GM21786 (cell line): ENCODE results near the gene CRLF3.
"Not testable (repeated sequence)": the region's sequence is repeated elsewhere in the genome, so short reads cannot be mapped to it uniquely, and the experiment has no call there.

ENCODE experiments used
- ATAC-seq: cut with Tn5 transposase; IDR thresholded peaks from one replicate; pipeline ENCODE4 v1.9.1; 2021; ENCODE audit not compliant: unreplicated experiment

The CRLF3 gene

DNA sequence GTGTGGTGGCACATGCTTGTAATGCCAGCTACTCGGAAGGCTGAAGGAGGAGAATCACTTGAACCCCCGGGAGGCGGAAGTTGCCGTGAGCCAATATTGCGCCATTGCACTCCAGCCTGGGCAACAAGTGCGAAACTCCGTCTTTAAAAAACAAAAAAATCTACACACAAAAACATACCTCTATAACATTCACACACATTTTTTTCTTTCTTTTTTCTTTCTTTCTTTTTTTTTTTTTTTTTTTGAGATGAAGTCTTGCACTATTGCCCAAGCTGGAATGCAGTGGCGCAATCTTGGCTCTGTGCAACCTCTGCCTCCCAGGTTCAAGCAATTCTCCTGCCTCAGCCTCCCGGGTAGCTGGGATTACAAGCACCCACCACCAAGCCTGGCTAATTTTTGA, 9.6 kb downstream of the CRLF3 start:
- not testable (repeated sequence) for ATAC-seq

DNA sequence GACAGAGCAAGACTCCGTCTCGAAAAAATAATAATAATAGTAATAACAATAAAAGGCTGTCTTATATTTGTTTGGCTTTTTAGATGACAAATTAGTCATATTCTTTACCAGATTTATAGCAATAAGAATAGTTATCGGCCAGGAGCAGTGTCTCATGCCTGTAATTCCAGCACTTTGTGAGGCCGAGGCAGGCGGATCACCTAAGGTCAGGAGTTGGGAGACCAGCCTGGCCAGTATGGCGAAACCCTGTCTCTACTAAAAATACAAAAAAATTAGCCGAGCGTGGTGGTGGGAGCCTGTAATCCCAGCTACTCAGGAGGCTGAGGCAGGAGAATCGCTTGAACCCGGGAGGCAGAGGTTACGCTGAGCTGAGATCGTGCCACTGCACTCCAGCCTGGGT, 10.3 kb downstream of the CRLF3 start:
- not testable (repeated sequence) for ATAC-seq

DNA sequence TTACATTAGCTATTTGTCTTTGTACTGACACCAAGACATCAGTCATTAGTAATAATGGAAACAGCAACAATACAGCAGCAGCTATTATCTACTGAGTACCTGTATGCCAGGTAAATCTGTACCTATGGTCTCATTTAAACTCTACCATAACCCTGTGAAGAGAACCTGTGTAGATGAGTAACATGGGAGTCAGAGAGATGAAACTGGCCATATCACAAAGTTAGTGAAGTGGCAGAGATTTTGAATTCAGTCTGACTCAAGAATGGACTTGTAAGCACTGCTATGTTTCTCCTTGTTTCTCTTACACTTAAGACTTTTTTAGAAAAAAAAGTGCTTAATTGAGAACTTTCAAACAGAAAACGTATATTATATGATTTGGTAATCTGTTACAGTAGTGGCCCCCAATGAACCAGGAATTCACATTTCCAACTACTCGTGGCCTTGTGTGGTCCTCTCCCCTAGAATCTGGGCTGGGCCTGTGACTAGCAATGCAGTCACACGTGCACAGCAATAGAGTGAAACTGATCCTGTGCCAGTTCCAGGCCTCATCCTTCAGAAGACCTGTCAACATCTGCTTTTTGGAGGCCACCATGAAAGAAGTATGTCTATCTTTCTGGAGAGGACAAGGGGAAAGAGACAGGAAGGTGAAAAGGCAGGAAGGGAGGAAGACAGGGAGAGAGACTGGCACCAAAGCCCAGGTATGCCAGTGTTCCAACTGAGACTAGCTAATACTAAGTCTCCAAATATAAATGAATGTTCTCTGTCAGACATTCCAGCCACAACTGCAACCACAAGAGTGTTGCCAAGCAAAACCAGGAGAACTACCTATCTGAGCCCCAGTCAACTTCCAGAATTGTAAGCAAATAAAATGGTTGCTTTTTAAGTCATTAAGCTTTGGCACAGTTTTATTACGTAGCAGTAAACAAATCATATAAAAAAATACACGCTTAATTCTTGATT, 12.0 kb downstream of the CRLF3 start:
- no peak for ATAC-seq

DNA sequence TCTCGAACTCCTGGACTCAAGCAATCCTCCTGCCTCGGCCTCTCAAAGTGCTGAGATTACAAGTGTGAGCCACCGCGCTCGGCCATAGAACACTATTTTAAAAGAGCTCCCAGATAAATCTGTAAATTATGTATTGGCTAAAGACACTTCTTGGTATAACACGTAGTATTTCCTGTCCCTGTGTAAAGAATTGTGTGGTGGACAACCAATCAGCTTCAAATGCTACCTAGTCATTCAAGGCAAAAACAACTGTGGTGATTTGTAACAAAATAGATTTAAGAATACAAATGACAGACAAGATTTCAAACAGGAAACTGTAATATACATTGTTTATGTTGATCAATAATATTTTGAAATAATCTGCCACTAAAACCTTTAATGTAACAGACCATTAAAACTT, 14.6 kb downstream of the CRLF3 start:
- ATAC-seq: no peak

DNA sequence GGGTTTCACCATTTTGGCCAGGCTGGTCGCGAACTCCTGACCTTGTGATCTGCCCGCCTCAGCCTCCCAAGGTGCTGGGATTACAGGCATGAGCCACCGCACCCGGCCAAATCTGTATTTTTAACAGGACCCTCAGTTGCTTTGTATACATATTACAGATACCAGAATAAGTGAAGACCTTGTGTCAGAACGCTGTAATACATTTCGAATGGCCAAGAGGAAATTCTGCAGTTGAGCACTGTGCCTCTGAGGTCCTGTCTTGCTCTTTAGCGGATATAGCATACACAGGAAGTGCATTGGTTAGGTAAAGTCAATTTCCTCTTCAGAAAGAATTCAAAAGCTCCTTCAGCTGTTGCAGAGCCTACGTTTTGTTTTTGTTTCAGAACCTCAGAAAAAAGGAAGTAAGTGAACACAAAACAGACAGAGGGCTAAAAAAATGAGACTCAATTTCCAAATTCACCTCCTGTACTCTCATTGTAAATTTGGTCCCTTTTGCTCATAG, 15.7 kb downstream of the CRLF3 start:
- peak; percentile 71 for ATAC-seq

DNA sequence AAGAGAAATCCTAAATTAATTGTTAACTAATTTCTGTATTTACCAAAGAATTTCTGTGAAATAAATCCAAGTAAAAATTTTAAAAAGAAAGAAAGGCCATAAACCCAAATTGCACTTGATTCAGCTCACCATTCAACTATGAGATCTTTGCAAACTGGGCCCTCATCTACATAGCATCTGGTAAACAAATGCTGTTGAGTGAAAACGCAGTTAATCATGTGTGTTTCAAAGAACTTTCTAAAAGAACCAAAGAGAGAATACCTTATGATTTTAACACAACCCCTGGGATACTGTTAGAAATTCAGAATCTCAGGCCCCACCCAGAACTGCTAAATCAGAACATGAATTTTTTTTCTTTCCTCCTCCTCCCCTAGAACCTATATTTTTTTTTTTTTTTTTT, 16.6 kb downstream of the CRLF3 start:
- no peak for ATAC-seq

DNA sequence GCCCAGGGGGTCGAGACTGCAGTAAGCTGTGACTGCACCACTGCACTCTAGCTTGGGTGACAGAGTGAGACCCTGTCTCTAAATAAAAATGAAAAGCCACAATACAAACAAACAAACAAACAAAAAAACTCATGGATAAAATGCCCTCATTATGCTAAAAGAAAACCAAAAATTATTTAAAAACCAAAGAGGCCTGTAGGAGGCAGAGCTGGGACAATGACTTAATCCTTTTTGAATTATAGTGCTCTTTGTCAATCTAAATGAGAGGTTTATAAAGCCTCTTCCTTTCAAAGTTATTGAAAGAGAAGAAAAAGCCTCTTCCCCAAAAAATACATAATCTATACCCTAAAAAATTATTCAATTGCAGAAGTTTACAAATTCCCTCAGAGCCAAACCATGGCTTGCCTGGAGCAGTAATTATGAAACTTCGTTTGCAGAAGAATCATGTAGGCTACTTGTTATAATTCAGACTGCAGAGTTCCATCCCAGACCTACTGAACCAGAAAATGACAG, 18.5 kb downstream of the CRLF3 start:
- ATAC-seq: no peak

DNA sequence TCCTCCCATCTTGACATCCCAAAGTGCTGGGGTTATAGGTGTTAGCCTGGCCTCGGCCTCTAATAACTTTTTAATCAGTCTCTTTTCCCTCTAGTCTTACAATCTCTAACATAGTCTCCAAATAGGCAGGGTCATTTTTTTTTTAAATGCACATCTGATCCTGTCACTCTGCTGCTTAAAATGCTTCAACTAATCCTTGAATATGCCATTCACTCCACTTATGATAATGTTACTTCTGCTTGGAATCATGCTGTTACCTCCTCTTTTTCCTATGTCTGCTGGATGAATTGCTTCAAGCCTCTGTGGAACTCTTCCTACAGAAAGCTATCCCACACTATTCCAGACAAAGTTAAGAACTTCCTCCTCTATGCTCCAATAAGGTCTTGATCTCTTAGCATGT, 22.8 kb downstream of the CRLF3 start:
- no peak for ATAC-seq

DNA sequence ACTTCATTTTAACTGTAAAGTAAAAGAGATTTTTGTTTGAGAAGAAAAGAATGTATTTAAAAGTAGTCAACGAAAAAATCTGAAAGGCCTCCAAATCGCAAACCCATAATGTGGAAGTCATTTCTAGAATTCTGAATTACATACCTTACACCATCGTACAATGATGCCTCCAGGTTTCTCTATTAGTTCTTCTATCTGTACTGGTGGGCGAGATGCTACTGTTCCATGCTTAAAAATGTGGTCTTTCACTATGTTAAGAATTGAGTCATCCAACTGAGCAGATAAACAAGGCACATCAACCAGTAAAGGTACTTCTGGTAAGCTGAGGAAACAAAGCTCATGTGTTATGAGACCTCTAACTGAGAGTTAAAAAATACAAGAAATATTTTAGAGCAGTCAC, 28.5 kb downstream of the CRLF3 start:
- ATAC-seq: no peak

DNA sequence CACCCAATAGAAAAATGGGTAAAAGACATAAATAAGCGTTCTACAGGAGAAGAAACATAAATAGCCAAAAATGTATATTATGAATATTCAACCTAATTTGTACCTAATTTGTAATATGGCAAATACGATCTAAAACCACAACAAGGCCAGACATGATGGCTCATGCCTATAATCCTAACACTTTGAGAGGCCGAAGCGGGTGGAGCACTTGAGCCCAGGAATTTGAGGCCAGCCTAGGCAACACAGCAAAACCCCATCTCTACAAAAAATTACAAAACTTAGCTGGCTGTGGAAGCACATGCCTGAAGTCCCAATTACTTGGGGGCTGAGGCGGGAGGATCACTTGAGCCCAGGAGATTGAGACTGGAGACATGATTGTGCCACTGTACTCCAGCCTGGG, 30.1 kb downstream of the CRLF3 start:
- no peak for ATAC-seq

DNA sequence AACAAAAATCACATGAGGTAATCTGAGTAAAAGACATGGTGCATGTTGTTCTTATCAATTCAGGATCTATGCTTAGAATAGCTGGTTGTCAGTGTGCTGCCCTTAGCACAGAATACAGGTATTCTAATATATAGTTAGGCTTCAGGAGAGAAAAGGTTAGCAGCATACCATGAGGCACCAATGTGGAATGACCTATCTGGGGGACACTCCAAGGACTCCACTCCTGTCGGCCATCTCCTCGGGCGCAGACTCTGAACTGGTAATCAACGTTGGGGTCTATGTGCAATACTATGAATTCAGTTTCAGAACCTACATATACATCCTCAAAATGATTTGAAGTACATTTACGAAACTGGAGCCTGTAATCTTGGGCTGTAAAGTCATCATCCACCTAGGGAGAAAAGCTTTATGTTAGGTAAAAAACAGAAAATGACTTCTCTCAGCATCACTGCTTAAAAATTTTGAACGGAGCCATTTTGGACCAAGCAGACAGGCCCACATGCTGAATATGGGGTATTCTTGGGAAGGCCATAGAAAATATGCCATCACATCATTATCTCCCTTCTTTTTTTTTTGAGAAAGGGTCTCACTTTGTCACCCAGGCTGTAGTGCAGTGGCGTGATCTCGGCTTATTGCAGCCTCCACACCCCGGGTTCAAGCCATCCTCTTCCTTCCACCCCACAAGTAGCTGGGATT, 31.1 kb downstream of the CRLF3 start:
- no peak for ATAC-seq

DNA sequence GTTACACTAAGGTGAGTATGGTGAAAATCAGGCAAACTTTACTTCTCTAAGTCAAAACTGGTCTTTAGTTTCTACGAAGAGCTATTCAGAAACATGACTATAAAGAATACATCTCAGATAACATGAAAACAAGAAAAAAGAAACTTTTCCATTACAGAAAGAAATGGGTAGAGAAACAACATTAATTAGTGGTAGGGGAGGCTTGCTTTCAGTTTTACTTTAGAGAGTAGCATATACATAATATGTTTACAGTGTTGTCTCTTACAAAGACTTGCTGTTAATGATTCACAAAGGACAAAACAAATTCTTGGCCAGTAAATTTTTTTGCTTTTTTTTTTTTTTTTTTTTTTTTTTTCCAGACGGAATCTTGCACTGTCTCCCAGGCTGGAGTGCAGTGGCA, 34.2 kb downstream of the CRLF3 start:
- no peak for ATAC-seq

DNA sequence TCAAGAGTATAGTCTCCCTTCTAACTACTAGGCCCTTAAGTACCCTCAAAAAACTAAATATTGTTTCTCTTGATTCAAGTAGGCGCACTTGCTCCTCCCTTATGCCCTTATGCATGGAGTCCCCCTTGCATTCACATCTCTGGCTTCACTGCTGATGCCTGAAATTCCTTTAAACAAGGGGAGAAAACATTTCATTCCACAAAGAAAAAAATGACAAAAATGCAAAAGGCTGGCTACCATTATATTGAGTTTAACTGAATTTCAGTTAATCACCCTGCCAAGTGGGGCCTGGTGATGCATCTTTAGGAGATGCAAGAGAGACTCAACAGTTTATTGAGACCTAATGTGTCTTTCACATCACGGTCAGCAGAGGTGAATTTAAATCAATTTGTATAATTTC, 35.6 kb downstream of the CRLF3 start:
- ATAC-seq: no peak

DNA sequence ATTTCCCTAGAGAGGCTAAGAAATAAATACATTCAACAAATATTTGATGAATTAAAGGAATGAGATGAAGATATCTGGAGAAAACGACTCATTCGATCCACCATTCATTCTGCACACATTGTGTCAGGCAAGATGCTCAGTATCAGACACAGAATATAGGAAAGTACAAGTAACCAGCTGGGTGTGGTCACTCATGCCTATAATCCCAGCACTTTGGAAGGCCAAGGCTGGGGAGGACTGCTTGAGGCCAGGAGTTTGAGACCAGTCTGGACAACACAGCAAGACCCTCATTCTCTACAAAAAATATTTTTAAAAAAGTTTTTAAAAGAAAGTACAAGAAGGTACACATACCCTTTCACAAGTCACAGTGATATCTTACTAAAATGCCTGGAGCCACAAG, 42.3 kb downstream of the CRLF3 start:
- ATAC-seq: no peak

DNA sequence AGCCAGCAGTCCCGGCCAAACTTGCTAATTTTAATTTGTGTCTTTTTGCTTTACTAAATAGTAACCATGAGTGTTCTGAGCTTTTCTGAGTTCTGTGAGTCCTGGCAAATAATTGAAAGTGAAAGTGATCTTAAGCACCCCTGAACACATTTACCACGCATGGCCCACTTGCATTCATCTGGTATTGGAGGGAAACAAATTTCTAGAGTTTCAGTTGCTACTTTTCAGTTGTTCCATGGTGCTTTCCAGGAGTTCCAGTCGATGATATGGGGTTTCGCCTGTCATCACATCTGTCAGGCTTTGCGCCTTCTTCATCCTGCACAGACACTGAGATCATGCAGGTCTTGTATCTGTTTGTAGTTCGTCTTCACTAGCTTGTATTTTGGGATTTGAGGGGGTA, 44.1 kb downstream of the CRLF3 start:
- no peak for ATAC-seq

DNA sequence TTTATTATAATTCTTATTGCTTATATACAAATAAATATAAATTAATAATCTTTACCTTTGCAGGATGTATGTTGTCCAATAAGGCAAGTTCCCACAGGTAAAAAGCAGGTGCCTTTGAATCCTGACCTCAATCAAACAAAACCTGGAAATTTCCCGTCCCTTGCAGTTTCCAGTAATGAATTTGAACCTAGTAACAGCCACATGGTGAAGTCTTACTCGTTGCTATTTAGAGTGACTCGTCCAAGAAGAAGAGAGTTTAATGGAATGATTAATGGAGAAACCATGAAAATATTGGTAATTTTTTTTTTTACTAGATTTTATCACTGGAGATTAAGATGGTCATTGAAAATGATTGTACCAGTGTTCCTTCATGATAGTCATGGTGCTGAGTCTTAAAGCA, 55.7 kb downstream of the CRLF3 start:
- not testable (repeated sequence) for ATAC-seq

DNA sequence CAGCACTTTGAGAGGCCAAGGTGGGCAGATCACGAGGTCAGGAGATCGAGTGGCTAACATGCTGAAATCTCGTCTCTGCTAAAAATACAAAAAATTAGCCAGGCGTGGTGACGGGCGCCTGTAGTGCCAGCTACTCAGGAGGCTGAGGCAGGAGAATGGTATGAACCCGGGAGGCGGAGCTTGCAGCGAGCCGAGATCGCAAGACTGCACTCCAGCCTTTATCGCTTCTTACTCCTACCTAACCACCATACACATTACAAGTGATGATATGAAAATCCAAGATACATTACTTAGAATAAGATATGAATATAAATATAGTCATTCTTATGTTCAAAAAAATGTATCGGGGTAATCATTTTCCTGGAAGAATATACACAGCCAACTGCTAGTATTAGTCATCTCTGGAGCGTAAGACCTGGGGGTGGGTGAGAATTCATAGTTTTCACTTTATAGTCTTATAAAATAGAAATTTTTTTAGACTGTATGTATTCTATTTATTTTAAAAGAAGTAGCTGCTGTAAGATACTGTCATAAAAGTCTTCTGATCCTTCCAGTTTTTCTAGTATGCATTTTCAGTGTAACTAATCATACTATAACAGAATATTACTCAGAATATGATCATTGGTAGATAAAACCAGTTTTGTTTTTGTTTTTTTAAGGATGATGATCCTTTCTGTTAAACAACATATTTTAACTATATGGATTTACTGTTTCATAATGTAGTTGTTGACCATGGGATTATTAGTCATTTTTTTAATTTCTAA, 56.7 kb downstream of the CRLF3 start:
- not testable (repeated sequence) for ATAC-seq

DNA sequence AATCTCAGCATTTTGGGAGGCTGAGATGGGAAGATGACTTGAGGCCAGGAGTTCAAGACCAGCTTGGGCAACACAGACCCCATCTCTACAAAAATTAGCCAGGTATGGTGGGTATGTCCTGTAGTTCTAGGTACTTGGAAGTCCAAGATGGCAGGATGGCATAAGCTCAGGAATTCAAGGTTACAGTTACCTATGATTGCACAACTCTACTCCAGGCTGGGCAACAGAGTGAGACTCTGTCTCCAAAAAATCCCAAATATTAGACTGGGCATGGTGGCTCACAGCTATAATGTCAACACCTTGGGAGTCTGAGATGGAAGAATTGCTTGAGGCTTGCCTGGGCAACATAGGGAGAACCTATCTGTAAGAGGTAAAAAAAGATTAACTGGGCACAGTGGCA, 63.4 kb downstream of the CRLF3 start:
- ATAC-seq: no peak

DNA sequence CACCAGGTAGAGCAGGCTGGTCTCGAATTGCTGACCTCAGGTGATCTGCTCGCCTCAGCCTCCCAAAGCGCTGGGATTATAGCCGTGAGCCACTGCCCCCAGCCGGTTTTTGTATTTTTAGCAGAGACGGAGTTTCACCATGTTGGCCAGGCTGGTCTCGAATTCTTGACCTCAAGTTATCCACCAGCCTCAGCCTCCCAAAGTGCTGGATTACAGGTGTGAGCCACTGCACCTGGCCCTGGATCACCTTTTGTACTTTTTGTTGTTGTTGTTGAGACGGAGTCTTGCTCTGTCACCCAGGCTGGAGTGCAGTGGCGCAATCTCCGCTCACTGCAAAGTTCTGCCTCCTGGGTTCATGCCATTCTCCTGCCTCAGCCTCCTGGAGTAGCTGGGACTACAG, 71.2 kb downstream of the CRLF3 start:
- not testable (repeated sequence) for ATAC-seq

DNA sequence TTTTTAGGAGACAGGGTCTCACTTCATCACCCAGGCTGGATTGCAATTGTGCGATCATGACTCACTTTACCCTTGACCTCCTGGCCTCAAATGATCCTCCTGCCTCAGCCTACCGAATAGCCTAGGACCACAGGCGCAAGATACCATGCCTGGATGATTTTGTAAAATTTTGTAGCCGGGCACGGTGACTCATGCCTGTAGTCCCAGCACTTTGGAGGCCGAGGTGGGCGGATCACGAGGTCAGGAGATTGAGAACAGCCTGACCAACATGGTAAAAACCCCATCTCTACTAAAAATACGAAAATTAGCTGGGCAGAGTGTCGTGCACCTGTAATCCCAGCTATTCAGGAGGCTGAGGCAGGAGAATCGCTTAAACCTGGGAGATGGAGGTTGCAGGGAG, 73.5 kb downstream of the CRLF3 start:
- not testable (repeated sequence) for ATAC-seq

DNA sequence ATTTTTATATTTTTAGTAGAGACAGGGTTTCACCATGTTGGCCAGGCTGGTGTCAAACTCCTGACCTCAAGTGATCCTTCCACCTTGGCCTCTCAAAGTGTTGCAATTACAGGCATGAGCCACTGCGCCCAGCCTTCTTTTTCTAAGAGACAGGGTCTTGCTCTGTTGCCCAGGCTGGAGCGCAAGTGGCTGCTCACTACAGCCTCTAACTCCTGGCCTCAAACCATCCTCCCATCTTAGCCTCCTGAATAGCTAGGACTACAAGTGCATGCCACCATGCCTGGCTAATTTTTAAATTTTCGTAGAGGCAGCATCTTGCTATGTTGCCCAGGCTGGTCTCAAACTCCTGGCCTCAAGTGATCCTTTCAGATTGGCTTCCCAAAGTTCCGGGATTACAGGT, 76.9 kb downstream of the CRLF3 start:
- not testable (repeated sequence) for ATAC-seq
